SK-N-SH (cell line): Measurements from ENCODE around the gene ABCC4. TPM values are rescaled to one million over a fixed set of nuclear protein-coding genes. Genes with fewer than 3 reads are reported as not detected.

ENCODE experiments used
- CTCF ChIA-PET: fragments of 300-600, 350-600 bp; formaldehyde crosslinking; extraction: SDS; loops from one replicate; lab custom pipeline; 2021; lab: Yijun Ruan, JAX
- POLR2A ChIA-PET: fragments of 350-600 bp; sonication (Branson Sonifier 250); formaldehyde crosslinking; extraction: SDS; loops from one replicate; lab custom pipeline; 2020; ENCODE audit warnings: antibody characterized with exemption, inconsistent platforms; lab: Yijun Ruan, JAX
- DNase-seq: peaks from one replicate; pipeline ENCODE4 v3.0.0; 2012
- H2AFZ ChIP-seq: fragments of 200-600 bp; sonication (generic); 2 replicates; pipeline ENCODE4 v1.8.1; 2016; ENCODE audit warnings: antibody characterized with exemption, mild to moderate bottlenecking, low read depth
- H3F3A ChIP-seq: fragments of 200-600 bp; sonication (generic); replicated peaks from 2 replicates; pipeline ENCODE3; 2016; ENCODE audit warnings: antibody characterized with exemption, mild to moderate bottlenecking; ENCODE audit not compliant: insufficient read depth
- H3K27ac ChIP-seq, 2 experiments: fragments of 200-500 bp in 1 of 2; fragments of 200-600 bp in 1 of 2; sonication (Bioruptor generic) in 1 of 2; sonication (generic), shearing (Covaris generic) in 1 of 2; 2 replicates each; pipeline versions ENCODE4 v1.5.1 to v1.6.1; 2014 to 2016; ENCODE audit warnings: low read depth in 2 of 2, inconsistent platforms in 1 of 2, low read length in 1 of 2, mild to moderate bottlenecking in 1 of 2, mixed read lengths in 1 of 2
- H3K27me3 ChIP-seq: fragments of 200-600 bp; sonication (generic), shearing (Covaris generic); 2 replicates; pipeline ENCODE4 v1.6.1; 2016; ENCODE audit warnings: mixed run types; ENCODE audit not compliant: insufficient read depth
- H3K36me3 ChIP-seq, 2 experiments: fragments of 200-500 bp in 1 of 2; fragments of 200-600 bp in 1 of 2; sonication (Bioruptor generic) in 1 of 2; sonication (generic) in 1 of 2; replicated peaks in 1 of 2; 2 replicates each; pipeline versions ENCODE3 to v1.5.1; 2014 to 2016; ENCODE audit warnings: low read length in 1 of 2, mild to moderate bottlenecking in 1 of 2; ENCODE audit not compliant: insufficient read depth in 2 of 2, control insufficient read depth in 1 of 2
- H3K4me1 ChIP-seq, 2 experiments: fragments of 200-500 bp in 1 of 2; fragments of 200-600 bp in 1 of 2; sonication (Bioruptor generic) in 1 of 2; sonication (generic), shearing (Covaris generic) in 1 of 2; 2 replicates each; pipeline versions ENCODE4 v1.5.1 to v1.6.1; 2014 to 2016; ENCODE audit warnings: low read depth in 1 of 2, low read length in 1 of 2, mixed run types in 1 of 2; ENCODE audit not compliant: insufficient read depth in 2 of 2, control insufficient read depth in 1 of 2
- H3K4me2 ChIP-seq: fragments of 200-600 bp; sonication (generic), shearing (Covaris generic); 2 replicates; pipeline ENCODE4 v1.6.1; 2017; ENCODE audit warnings: mixed run types
- H3K4me3 ChIP-seq, 2 experiments: fragments of 200-500 bp in 1 of 2; fragments of 200-600 bp in 1 of 2; sonication (Bioruptor generic) in 1 of 2; sonication (generic), shearing (Covaris generic) in 1 of 2; 2 replicates each; pipeline versions ENCODE4 v1.5.1 to v1.8.1; 2014 to 2016; ENCODE audit warnings: low read depth in 2 of 2, inconsistent platforms in 1 of 2, low read length in 1 of 2, mild to moderate bottlenecking in 1 of 2, mixed read lengths in 1 of 2, moderate library complexity in 1 of 2
- H3K79me2 ChIP-seq: fragments of 200-600 bp; sonication (generic); 2 replicates; pipeline ENCODE4 v1.8.1; 2017; ENCODE audit warnings: mild to moderate bottlenecking; ENCODE audit not compliant: insufficient read depth
- H3K9ac ChIP-seq: fragments of 200-600 bp; sonication (generic); 2 replicates; pipeline ENCODE4 v1.6.1; 2017; ENCODE audit warnings: mixed run types
- H3K9me2 ChIP-seq: fragments of 200-600 bp; sonication (generic); 2 replicates; pipeline ENCODE4 v1.6.1; 2017; ENCODE audit warnings: mixed run types
- H3K9me3 ChIP-seq: fragments of 200-600 bp; sonication (generic); 2 replicates; pipeline ENCODE4 v1.6.1; 2017; ENCODE audit warnings: mixed run types, mild to moderate bottlenecking, moderate library complexity
- H4K20me1 ChIP-seq: fragments of 200-600 bp; sonication (generic); 2 replicates; pipeline ENCODE4 v1.6.1; 2017; ENCODE audit warnings: mild to moderate bottlenecking, mixed run types; ENCODE audit not compliant: insufficient read depth
- CHD2 ChIP-seq: fragments of 150-350 bp; IDR thresholded peaks from 2 replicates; pipeline ENCODE4 v1.6.1; 2018; ENCODE audit warnings: low read length; ENCODE audit not compliant: partially characterized antibody
- FOXJ3 ChIP-seq: sonication (generic); formaldehyde crosslinking; IDR thresholded peaks from 2 replicates; pipeline ENCODE4 v1.5.1; 2020; ENCODE audit warnings: mild to moderate bottlenecking, missing genetic modification reagents
- GATA2 ChIP-seq: sonication (generic); formaldehyde crosslinking; IDR thresholded peaks from 2 replicates; pipeline ENCODE4 v1.5.0; 2020; ENCODE audit warnings: mild to moderate bottlenecking, missing genetic modification reagents
- MEF2A ChIP-seq: IDR thresholded peaks from 2 replicates; pipeline ENCODE4 v1.4.0; 2012; ENCODE audit warnings: low read depth, borderline replicate concordance
- NFIC ChIP-seq: IDR thresholded peaks from 2 replicates; pipeline ENCODE4 v1.4.0; 2012; ENCODE audit warnings: borderline replicate concordance
- NRF1 ChIP-seq: IDR thresholded peaks from 2 replicates; pipeline ENCODE4 v1.6.1; 2012; ENCODE audit warnings: low read depth, mild to moderate bottlenecking, low read length
- RCOR1 ChIP-seq: fragments of 150-350 bp; IDR thresholded peaks from 2 replicates; pipeline ENCODE4 v1.6.1; 2017; ENCODE audit warnings: antibody characterized with exemption, low read length
- RXRA ChIP-seq: IDR thresholded peaks from 2 replicates; pipeline ENCODE4 v1.4.0; 2012; ENCODE audit warnings: low read depth, mild to moderate bottlenecking, borderline replicate concordance
- SMC3 ChIP-seq: IDR thresholded peaks from 2 replicates; pipeline ENCODE4 v1.6.1; 2012; ENCODE audit warnings: low read depth, low read length, improper control_type of control experiment
- TAF1 ChIP-seq: IDR thresholded peaks from 2 replicates; pipeline ENCODE4 v1.6.1; 2012; ENCODE audit warnings: low read depth, mild to moderate bottlenecking, low read length, moderate library complexity, borderline replicate concordance
- TEAD4 ChIP-seq: IDR thresholded peaks from 2 replicates; pipeline ENCODE4 v1.4.0; 2012; ENCODE audit warnings: mild to moderate bottlenecking, borderline replicate concordance; ENCODE audit not compliant: insufficient read depth
- YY1 ChIP-seq: IDR thresholded peaks from 2 replicates; pipeline ENCODE4 v1.4.0; 2012; ENCODE audit warnings: low read depth, mild to moderate bottlenecking
- WGBS: methylation state at CpG from one replicate; pipeline ENCODE4 v1.1.6; 2017; ENCODE audit warnings: low lambda C conversion rate; 5-methylcytosine and 5-hydroxymethylcytosine counted together
- polyA plus RNA-seq, 3 experiments: library from polyadenylated mRNA; depleted of rRNA; stranded (reverse); fragments of >200 nt; gene quantifications; 2 replicates each; pipeline ENCODE4 v1.2.3, GENCODE V29; 2012
- TF ChIP-seq, protein P1 (sequence below): IDR thresholded peaks from 2 replicates; pipeline ENCODE4 v1.4.0; 2012; ENCODE audit warnings: low read depth
- TF ChIP-seq, protein P2 (sequence below): fragments of 150-350 bp; IDR thresholded peaks from 2 replicates; pipeline ENCODE4 v1.6.1; 2016; ENCODE audit warnings: mild to moderate bottlenecking, low read depth, low read length
- TF ChIP-seq, protein P3 (sequence below): IDR thresholded peaks from 2 replicates; pipeline ENCODE4 v1.4.0; 2012; ENCODE audit warnings: low read depth, borderline replicate concordance
- TF ChIP-seq, protein P4 (sequence below): IDR thresholded peaks from 2 replicates; pipeline ENCODE4; 2012
- TF ChIP-seq, protein P5 (sequence below): IDR thresholded peaks from 2 replicates; pipeline ENCODE4 v1.6.1; 2012; ENCODE audit warnings: mild to moderate bottlenecking, low read depth, low read length, moderate library complexity

Gene ABCC4
- polyA plus RNA-seq, 1 of the 3 experiments (the other 2 are of a cell fraction), result 7.8 TPM

DNA sequence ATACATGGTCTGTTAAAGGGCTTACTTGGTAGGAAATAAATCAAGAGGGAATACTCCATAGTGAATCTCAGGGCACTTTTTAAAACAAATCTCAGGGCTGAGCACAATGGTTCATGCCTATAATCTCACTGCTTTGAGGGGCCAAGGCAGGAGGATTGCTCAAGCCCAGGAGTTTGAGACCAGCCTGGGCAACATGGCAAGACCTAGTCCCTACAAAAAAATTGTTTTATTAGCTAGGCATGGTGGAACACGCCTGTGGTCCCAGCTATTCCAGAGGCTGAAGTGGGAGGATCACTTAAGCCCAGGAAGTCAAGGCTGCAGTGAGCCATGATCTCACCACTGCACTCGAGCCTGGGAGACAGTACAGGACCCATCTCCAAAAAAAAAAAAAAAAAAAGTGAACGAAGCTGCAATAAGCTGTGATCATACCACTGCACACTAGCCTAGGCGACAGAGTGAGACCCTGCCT is 25.2 kb downstream of the ABCC4 start:
- no peaks in the 10 kb centered on the region for H3K36me3 ChIP-seq
- H3K4me3 ChIP-seq, result no peak overlapping the region
- H2AFZ ChIP-seq, result no peak overlapping the region
- no peaks in the 10 kb centered on the region for H3K27me3 ChIP-seq
- no peak for DNase-seq
- H3K4me2 ChIP-seq, result no peak overlapping the region
- peaks cover 40% of the 10 kb centered on the region for H3K79me2 ChIP-seq
- no peak overlapping the region for H3K9ac ChIP-seq
- POLR2A ChIA-PET, result no interaction called here
- WGBS, result 89% methylated on average over 4 of the region's 4 CpGs
- peaks cover 5% of the 10 kb centered on the region for H3F3A ChIP-seq
- no peaks in the 10 kb centered on the region for H3K9me3 ChIP-seq
- H3K4me1 ChIP-seq, result peaks cover 6% of the 10 kb centered on the region in 2 experiments; a peak in 2 of 4 replicates
- TF ChIP-seq GATA2 (no peak), CHD2 (no peak), NFIC (no peak), NRF1 (no peak)
- TF ChIP-seq, protein P1, sequence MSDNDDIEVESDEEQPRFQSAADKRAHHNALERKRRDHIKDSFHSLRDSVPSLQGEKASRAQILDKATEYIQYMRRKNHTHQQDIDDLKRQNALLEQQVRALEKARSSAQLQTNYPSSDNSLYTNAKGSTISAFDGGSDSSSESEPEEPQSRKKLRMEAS, result no peak
- TF ChIP-seq, protein P2, sequence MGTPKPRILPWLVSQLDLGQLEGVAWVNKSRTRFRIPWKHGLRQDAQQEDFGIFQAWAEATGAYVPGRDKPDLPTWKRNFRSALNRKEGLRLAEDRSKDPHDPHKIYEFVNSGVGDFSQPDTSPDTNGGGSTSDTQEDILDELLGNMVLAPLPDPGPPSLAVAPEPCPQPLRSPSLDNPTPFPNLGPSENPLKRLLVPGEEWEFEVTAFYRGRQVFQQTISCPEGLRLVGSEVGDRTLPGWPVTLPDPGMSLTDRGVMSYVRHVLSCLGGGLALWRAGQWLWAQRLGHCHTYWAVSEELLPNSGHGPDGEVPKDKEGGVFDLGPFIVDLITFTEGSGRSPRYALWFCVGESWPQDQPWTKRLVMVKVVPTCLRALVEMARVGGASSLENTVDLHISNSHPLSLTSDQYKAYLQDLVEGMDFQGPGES, result no peak
- CTCF ChIA-PET, result interaction anchor here (0.9 to 1.8 kb wide), 6 partner anchors 9 to 128 kb away, joined by 3 to 8 read pairs (median 4); no protein-coding TSS in a partner anchor
- H3K27ac ChIP-seq, result no peak overlapping the region
- H4K20me1 ChIP-seq, result no peaks in the 10 kb centered on the region
- H3K9me2 ChIP-seq, result no peaks in the 10 kb centered on the region

DNA sequence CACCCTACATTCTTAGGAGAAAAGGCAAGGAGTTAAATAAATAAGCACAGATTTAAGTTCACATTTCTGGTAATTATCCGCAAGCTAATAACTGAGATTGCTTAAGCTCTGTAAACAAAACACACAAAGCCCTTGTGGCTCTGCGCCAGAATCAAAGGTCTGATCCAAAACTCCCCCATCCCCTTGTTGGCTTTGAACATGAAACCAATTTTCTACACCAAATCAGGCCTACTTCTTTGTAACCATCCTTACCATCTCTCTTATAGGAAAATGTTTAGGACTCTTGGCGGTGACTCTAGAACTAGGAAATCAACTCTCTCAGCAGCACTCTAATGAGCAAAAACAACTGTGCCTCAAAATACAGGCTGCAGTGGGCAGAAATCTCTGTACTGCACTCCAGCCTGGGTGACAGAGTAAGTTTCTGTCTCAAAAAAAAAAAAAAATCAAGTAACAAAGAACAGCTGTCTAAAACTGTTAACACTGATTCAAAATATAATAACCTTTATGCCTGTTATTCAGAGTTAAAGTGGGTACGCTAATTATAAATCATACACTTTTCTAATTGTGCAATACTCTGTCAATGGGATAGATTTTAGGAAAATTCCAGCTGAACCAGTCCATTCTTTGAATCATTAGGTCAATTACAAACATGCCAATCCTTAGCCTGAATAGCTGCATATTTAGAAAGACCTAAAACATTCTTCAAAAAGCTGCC is 25.8 kb downstream of the ABCC4 start:
- peaks cover 6% of the 10 kb centered on the region in 2 experiments; a peak in 2 of 4 replicates for H3K4me1 ChIP-seq
- 95% methylated on average over 4 of the region's 4 CpGs for WGBS
- DNase-seq, result no peak
- peaks cover 43% of the 10 kb centered on the region for H3K79me2 ChIP-seq
- H3K27me3 ChIP-seq, result no peaks in the 10 kb centered on the region
- no peak overlapping the region for H3K4me3 ChIP-seq
- CTCF ChIA-PET, result interaction anchor here (0.9 to 1.8 kb wide), 6 partner anchors 10 to 129 kb away, joined by 3 to 8 read pairs (median 4); no protein-coding TSS in a partner anchor
- H3K4me2 ChIP-seq, result no peak overlapping the region
- no peaks in the 10 kb centered on the region for H4K20me1 ChIP-seq
- POLR2A ChIA-PET, result no interaction called here
- H3K27ac ChIP-seq, result no peak overlapping the region
- no peaks in the 10 kb centered on the region for H3K9me3 ChIP-seq
- no peaks in the 10 kb centered on the region for H3K9me2 ChIP-seq
- H3F3A ChIP-seq, result no peaks in the 10 kb centered on the region
- no peak overlapping the region for H3K9ac ChIP-seq
- H2AFZ ChIP-seq, result no peak overlapping the region
- no peaks in the 10 kb centered on the region for H3K36me3 ChIP-seq
- TF ChIP-seq, protein P3, sequence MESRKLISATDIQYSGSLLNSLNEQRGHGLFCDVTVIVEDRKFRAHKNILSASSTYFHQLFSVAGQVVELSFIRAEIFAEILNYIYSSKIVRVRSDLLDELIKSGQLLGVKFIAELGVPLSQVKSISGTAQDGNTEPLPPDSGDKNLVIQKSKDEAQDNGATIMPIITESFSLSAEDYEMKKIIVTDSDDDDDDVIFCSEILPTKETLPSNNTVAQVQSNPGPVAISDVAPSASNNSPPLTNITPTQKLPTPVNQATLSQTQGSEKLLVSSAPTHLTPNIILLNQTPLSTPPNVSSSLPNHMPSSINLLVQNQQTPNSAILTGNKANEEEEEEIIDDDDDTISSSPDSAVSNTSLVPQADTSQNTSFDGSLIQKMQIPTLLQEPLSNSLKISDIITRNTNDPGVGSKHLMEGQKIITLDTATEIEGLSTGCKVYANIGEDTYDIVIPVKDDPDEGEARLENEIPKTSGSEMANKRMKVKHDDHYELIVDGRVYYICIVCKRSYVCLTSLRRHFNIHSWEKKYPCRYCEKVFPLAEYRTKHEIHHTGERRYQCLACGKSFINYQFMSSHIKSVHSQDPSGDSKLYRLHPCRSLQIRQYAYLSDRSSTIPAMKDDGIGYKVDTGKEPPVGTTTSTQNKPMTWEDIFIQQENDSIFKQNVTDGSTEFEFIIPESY, result no peak
- TF ChIP-seq SMC3 (no peak), GATA2 (no peak), TEAD4 (no peak), NRF1 (no peak), MEF2A (no peak), RXRA (no peak), TAF1 (no peak), RCOR1 (no peak), FOXJ3 (CRISPR knock-in tag) (no peak), YY1 (no peak)
- TF ChIP-seq, protein P4, sequence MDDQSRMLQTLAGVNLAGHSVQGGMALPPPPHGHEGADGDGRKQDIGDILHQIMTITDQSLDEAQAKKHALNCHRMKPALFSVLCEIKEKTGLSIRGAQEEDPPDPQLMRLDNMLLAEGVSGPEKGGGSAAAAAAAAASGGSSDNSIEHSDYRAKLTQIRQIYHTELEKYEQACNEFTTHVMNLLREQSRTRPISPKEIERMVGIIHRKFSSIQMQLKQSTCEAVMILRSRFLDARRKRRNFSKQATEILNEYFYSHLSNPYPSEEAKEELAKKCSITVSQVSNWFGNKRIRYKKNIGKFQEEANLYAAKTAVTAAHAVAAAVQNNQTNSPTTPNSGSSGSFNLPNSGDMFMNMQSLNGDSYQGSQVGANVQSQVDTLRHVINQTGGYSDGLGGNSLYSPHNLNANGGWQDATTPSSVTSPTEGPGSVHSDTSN, result no peak
- TF ChIP-seq, protein P1, result no peak
- TF ChIP-seq, protein P5, sequence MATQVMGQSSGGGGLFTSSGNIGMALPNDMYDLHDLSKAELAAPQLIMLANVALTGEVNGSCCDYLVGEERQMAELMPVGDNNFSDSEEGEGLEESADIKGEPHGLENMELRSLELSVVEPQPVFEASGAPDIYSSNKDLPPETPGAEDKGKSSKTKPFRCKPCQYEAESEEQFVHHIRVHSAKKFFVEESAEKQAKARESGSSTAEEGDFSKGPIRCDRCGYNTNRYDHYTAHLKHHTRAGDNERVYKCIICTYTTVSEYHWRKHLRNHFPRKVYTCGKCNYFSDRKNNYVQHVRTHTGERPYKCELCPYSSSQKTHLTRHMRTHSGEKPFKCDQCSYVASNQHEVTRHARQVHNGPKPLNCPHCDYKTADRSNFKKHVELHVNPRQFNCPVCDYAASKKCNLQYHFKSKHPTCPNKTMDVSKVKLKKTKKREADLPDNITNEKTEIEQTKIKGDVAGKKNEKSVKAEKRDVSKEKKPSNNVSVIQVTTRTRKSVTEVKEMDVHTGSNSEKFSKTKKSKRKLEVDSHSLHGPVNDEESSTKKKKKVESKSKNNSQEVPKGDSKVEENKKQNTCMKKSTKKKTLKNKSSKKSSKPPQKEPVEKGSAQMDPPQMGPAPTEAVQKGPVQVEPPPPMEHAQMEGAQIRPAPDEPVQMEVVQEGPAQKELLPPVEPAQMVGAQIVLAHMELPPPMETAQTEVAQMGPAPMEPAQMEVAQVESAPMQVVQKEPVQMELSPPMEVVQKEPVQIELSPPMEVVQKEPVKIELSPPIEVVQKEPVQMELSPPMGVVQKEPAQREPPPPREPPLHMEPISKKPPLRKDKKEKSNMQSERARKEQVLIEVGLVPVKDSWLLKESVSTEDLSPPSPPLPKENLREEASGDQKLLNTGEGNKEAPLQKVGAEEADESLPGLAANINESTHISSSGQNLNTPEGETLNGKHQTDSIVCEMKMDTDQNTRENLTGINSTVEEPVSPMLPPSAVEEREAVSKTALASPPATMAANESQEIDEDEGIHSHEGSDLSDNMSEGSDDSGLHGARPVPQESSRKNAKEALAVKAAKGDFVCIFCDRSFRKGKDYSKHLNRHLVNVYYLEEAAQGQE, result no peak
